ENCODE data around the gene GPRIN1. TPM values are rescaled to one million over a fixed set of nuclear protein-coding genes. Genes with fewer than 3 reads are reported as not detected.

Gene GPRIN1
- total RNA-seq: 1 to 10 TPM in 1 of 2 donors, under 1 TPM in 1; 0.27 to 2.0 TPM

- DNase-seq (ENCODE audit: low spot score) (no peak), ATAC-seq (ENCODE audit: insufficient number of reproducible peaks, low FRiP score, low read depth) (no peak)
- Histone ChIP-seq H3K9me3 (no peaks in the 10 kb centered on the region), H3K4me3 (peak within 1 kb of the TSS; percentile 73), H3K4me1 (ENCODE audit: control insufficient read depth in 1 of 2, low read depth in 2 of 2) (no peaks in the 10 kb centered on the region), H3K27ac (no peak within 1 kb of the TSS), H3K36me3 (no peaks in the 10 kb centered on the region), H3K27me3 (replicated peaks; ENCODE audit: insufficient read depth) (no peaks in the 10 kb centered on the region)
- TF ChIP-seq CTCF (IDR thresholded peaks at IDR 0.05): no peak
Observed at GRCh38 chr5:176609724-176610434, at the start of gene GPRIN1. GPRIN1 (minus strand) TSS chr5:176610156; CDS start chr5:176599834, 10,322 bp downstream.

GRCh38 chr5:176659512-176659839 is 49.5 kb upstream of the GPRIN1 start:
- Histone ChIP-seq H3K4me3 (no peak overlapping the region), H3K36me3 (peaks cover 9% of the 10 kb centered on the region), H3K4me1 (ENCODE audit: control insufficient read depth in 1 of 2, low read depth in 2 of 2) (peaks cover 0 to 9% of the 10 kb centered on the region in 2 donors), H3K9me3 (no peaks in the 10 kb centered on the region), H3K27me3 (replicated peaks; ENCODE audit: insufficient read depth) (no peaks in the 10 kb centered on the region), H3K27ac (no peak overlapping the region)
- ATAC-seq (ENCODE audit: insufficient number of reproducible peaks, low FRiP score, low read depth) (no peak), DNase-seq (ENCODE audit: low spot score) (no peak)
- TF ChIP-seq CTCF (IDR thresholded peaks at IDR 0.05): no peak

GRCh38 chr5:176658817-176659511 is 49.0 kb upstream of the GPRIN1 start:
- ATAC-seq (ENCODE audit: insufficient number of reproducible peaks, low FRiP score, low read depth): no peak
- TF ChIP-seq CTCF (IDR thresholded peaks at IDR 0.05): no peak
- Histone ChIP-seq H3K36me3 (peaks cover 9% of the 10 kb centered on the region), H3K4me1 (ENCODE audit: control insufficient read depth in 1 of 2, low read depth in 2 of 2) (peaks cover 0 to 9% of the 10 kb centered on the region in 2 donors), H3K27me3 (replicated peaks; ENCODE audit: insufficient read depth) (no peaks in the 10 kb centered on the region), H3K4me3 (peak overlapping the region; percentile 9), H3K27ac (no peak overlapping the region), H3K9me3 (no peaks in the 10 kb centered on the region)
- no peak for DNase-seq (ENCODE audit: low spot score)

- H3K27ac ChIP-seq: no peak overlapping the region
- ATAC-seq (ENCODE audit: insufficient number of reproducible peaks, low FRiP score, low read depth) (peak; percentile 65), DNase-seq (ENCODE audit: low spot score) (no peak)
- no peaks in the 10 kb centered on the region for H3K9me3 ChIP-seq
- no peaks in the 10 kb centered on the region for H3K27me3 ChIP-seq (replicated peaks; ENCODE audit: insufficient read depth)
- H3K4me1 ChIP-seq (ENCODE audit: control insufficient read depth in 1 of 2, low read depth in 2 of 2): peaks cover 0 to 9% of the 10 kb centered on the region in 2 donors
- no peak overlapping the region for H3K4me3 ChIP-seq
- TF ChIP-seq CTCF (IDR thresholded peaks at IDR 0.05): peak; percentile 81
- H3K36me3 ChIP-seq: peaks cover 16% of the 10 kb centered on the region
Observed at GRCh38 chr5:176658007-176658599, 48.1 kb upstream of the GPRIN1 start.

GRCh38 chr5:176656467-176656990 is 46.6 kb upstream of the GPRIN1 start:
- ATAC-seq (ENCODE audit: insufficient number of reproducible peaks, low FRiP score, low read depth) (no peak), DNase-seq (ENCODE audit: low spot score) (no peak)
- Histone ChIP-seq H3K9me3 (no peaks in the 10 kb centered on the region), H3K27ac (no peak overlapping the region), H3K27me3 (replicated peaks; ENCODE audit: insufficient read depth) (no peaks in the 10 kb centered on the region), H3K4me3 (no peak overlapping the region), H3K4me1 (ENCODE audit: control insufficient read depth in 1 of 2, low read depth in 2 of 2) (peaks cover 0 to 9% of the 10 kb centered on the region in 2 donors), H3K36me3 (peaks cover 16% of the 10 kb centered on the region)
- TF ChIP-seq CTCF (IDR thresholded peaks at IDR 0.05): no peak
